EH (cell line): ENCODE measurements around the gene CBX2.

Experiments
- DNase-seq: peaks from one replicate; pipeline ENCODE4 v3.0.0-alpha.2; 2015; ENCODE audit warnings: low read depth

CBX2 gene

GRCh38 chr17:79829457-79829856 is 51.5 kb downstream of the CBX2 start:
- DNase-seq: no peak

GRCh38 chr17:79830303-79830702 is 52.4 kb downstream of the CBX2 start:
- DNase-seq: no peak

- DNase-seq: no peak
These were observed 52.9 kb downstream of the CBX2 start for GRCh38 chr17:79830763-79831264.

- DNase-seq: no peak
These were observed 53.6 kb downstream of the CBX2 start for GRCh38 chr17:79831265-79832217.

- no peak for DNase-seq
These were observed 54.5 kb downstream of the CBX2 start for GRCh38 chr17:79832218-79833109.

- DNase-seq: no peak
These were observed 55.1 kb downstream of the CBX2 start for GRCh38 chr17:79833110-79833450.

- no peak for DNase-seq
These were observed 56.0 kb downstream of the CBX2 start for GRCh38 chr17:79833744-79834564.

GRCh38 chr17:79834565-79835469 is 56.9 kb downstream of the CBX2 start:
- DNase-seq: no peak

- DNase-seq: no peak
These were observed 57.5 kb downstream of the CBX2 start for GRCh38 chr17:79835470-79835899.

GRCh38 chr17:79835953-79836509 is 58.1 kb downstream of the CBX2 start:
- DNase-seq: no peak

- no peak for DNase-seq
These were observed 58.6 kb downstream of the CBX2 start for GRCh38 chr17:79836510-79836971.

- peak; percentile 55 for DNase-seq
These were observed 59.3 kb downstream of the CBX2 start for GRCh38 chr17:79836972-79837887.
